Breast epithelium (tissue), 4 donors: ENCODE measurements around the gene IKZF3. TPM values are rescaled to one million over a fixed set of nuclear protein-coding genes. Genes with fewer than 3 reads are reported as not detected.

Experiments
- DNase-seq, 2 donors: peaks; one replicate each; pipeline ENCODE4 v3.0.0-alpha.2; 2019; ENCODE audit warnings: low spot score in 2 of 2
- H3K27ac ChIP-seq, 2 donors: fragments of 200-600 bp; sonication (generic) in 1 of 2; one replicate each; pipeline ENCODE4 v1.5.1; 2016 to 2019; ENCODE audit warnings: mild to moderate bottlenecking in 1 of 2
- H3K27me3 ChIP-seq, 2 donors: fragments of 200-600 bp; sonication (generic) in 1 of 2; one replicate each; pipeline versions ENCODE4 v1.5.1 to v1.6.0; 2017 to 2019; ENCODE audit warnings: control low read depth in 1 of 2, mild to moderate bottlenecking in 1 of 2
- H3K36me3 ChIP-seq: fragments of 200-600 bp; one replicate; pipeline ENCODE4 v1.5.1; 2019
- H3K4me1 ChIP-seq, 2 donors: fragments of 200-600 bp; sonication (generic); one replicate each; pipeline ENCODE4 v1.5.1; 2016 to 2019; ENCODE audit warnings: control low read depth in 1 of 2
- H3K4me3 ChIP-seq, 3 donors: fragments of 200-600 bp; sonication (generic); 1 replicate in 2 of 3; 2 replicates in 1 of 3; pipeline ENCODE4 v1.5.1; 2016 to 2019; ENCODE audit warnings: mild to moderate bottlenecking in 3 of 3, moderate library complexity in 2 of 3
- H3K9me3 ChIP-seq, 2 donors: fragments of 200-600 bp; sonication (generic) in 1 of 2; one replicate each; pipeline ENCODE4 v1.5.1; 2016 to 2019; ENCODE audit warnings: control low read depth in 1 of 2
- CTCF ChIP-seq, 3 donors: fragments of 450-650 bp; IDR thresholded peaks; one replicate each; pipeline ENCODE4 v1.5.1; 2016 to 2017; ENCODE audit warnings: antibody characterized with exemption in 3 of 3, mild to moderate bottlenecking in 3 of 3, moderate library complexity in 3 of 3
- POLR2A ChIP-seq: fragments of 450-650 bp; IDR thresholded peaks from one replicate; pipeline ENCODE4 v1.6.1; 2016; ENCODE audit warnings: antibody characterized with exemption, mild to moderate bottlenecking, moderate library complexity
- POLR2AphosphoS5 ChIP-seq, 3 donors: sonication (generic); formaldehyde crosslinking; IDR thresholded peaks; one replicate each; pipeline ENCODE4 v1.6.1; 2017; ENCODE audit warnings: antibody characterized with exemption in 3 of 3
- intact Hi-C: fragments of 100-400 bp; cut with DNase I; formaldehyde crosslinking; loops from one replicate; pipeline ENCODE4 v1.15.1; 2023; ENCODE audit warnings: low total_unique reads
- total RNA-seq, 3 donors: library from RNA; depleted of rRNA; stranded (reverse); fragments of >200 nt; gene quantifications; one replicate each; pipeline ENCODE4 v1.1.0, GENCODE V29; 2016

IKZF3 gene
- total RNA-seq, 3 donors from 2014 or later, result 1.8 to 4.8 (median 2.3) TPM

- H3K9me3 ChIP-seq, result no peaks in the 10 kb centered on the region
- intact Hi-C loops, result loop anchor here (5.0 kb wide), 1 partner anchor 268 kb away; no protein-coding TSS in a partner anchor
- no peak overlapping the region for H3K27ac ChIP-seq
- no peaks in the 10 kb centered on the region for H3K4me1 ChIP-seq
- no peaks in the 10 kb centered on the region for H3K36me3 ChIP-seq
- no peak for DNase-seq
- H3K4me3 ChIP-seq, result no peak overlapping the region
- H3K27me3 ChIP-seq, result no peaks in the 10 kb centered on the region
- TF ChIP-seq POLR2AphosphoS5 (IDR thresholded peaks at IDR 0.05) (no peak), CTCF (IDR thresholded peaks at IDR 0.05) (no peak), POLR2A (no peak)
Measured at GRCh38 chr17:39845052-39845846, 18.9 kb downstream of the IKZF3 start.

- intact Hi-C loops, result no loop called here
- no peak overlapping the region for H3K27ac ChIP-seq
- TF ChIP-seq CTCF (IDR thresholded peaks at IDR 0.05) (no peak), POLR2A (no peak), POLR2AphosphoS5 (IDR thresholded peaks at IDR 0.05) (no peak)
- no peaks in the 10 kb centered on the region for H3K36me3 ChIP-seq
- DNase-seq, result no peak
- no peak overlapping the region for H3K4me3 ChIP-seq
- H3K9me3 ChIP-seq, result peaks cover 9 to 22% of the 10 kb centered on the region in 2 donors
- no peaks in the 10 kb centered on the region for H3K27me3 ChIP-seq
- no peaks in the 10 kb centered on the region for H3K4me1 ChIP-seq
Measured at GRCh38 chr17:39841134-39841683, 22.9 kb downstream of the IKZF3 start.

GRCh38 chr17:39838784-39839183 lies 25.3 kb downstream of the IKZF3 start:
- Histone ChIP-seq H3K9me3 (peaks cover 9 to 22% of the 10 kb centered on the region in 2 donors), H3K36me3 (no peaks in the 10 kb centered on the region), H3K27ac (no peak overlapping the region), H3K4me1 (no peaks in the 10 kb centered on the region), H3K4me3 (no peak overlapping the region), H3K27me3 (no peaks in the 10 kb centered on the region)
- no peak for TF ChIP-seq POLR2A
- TF ChIP-seq CTCF (IDR thresholded peaks at IDR 0.05), result no peak
- no peak for TF ChIP-seq POLR2AphosphoS5 (IDR thresholded peaks at IDR 0.05)
- intact Hi-C loops, result no loop called here
- no peak for DNase-seq

GRCh38 chr17:39838057-39838456 lies 26.1 kb downstream of the IKZF3 start:
- intact Hi-C loops, result no loop called here

More at GRCh38 chr17:39838057-39838456, 26.1 kb downstream of the IKZF3 start:
- H3K36me3 ChIP-seq, result no peaks in the 10 kb centered on the region
- no peak for TF ChIP-seq POLR2AphosphoS5 (IDR thresholded peaks at IDR 0.05)
- TF ChIP-seq CTCF (IDR thresholded peaks at IDR 0.05), result no peak
- TF ChIP-seq POLR2A, result no peak
- H3K27me3 ChIP-seq, result no peaks in the 10 kb centered on the region
- no peak overlapping the region for H3K27ac ChIP-seq
- H3K4me3 ChIP-seq, result no peak overlapping the region
- peaks cover 9 to 22% of the 10 kb centered on the region in 2 donors for H3K9me3 ChIP-seq
- DNase-seq, result no peak
- H3K4me1 ChIP-seq, result no peaks in the 10 kb centered on the region
